IPS-NIHi7 (cell line): ENCODE data around the gene GFOD1.
"Not testable (repeated sequence)": the region's sequence is repeated elsewhere in the genome, so short reads cannot be mapped to it uniquely, and the experiment has no call there.

Experiments
- DNase-seq: peaks from one replicate; pipeline ENCODE4 v3.0.0; 2012; ENCODE audit warnings: mixed read lengths; ENCODE audit errors: extremely low spot score

Gene GFOD1

DNA sequence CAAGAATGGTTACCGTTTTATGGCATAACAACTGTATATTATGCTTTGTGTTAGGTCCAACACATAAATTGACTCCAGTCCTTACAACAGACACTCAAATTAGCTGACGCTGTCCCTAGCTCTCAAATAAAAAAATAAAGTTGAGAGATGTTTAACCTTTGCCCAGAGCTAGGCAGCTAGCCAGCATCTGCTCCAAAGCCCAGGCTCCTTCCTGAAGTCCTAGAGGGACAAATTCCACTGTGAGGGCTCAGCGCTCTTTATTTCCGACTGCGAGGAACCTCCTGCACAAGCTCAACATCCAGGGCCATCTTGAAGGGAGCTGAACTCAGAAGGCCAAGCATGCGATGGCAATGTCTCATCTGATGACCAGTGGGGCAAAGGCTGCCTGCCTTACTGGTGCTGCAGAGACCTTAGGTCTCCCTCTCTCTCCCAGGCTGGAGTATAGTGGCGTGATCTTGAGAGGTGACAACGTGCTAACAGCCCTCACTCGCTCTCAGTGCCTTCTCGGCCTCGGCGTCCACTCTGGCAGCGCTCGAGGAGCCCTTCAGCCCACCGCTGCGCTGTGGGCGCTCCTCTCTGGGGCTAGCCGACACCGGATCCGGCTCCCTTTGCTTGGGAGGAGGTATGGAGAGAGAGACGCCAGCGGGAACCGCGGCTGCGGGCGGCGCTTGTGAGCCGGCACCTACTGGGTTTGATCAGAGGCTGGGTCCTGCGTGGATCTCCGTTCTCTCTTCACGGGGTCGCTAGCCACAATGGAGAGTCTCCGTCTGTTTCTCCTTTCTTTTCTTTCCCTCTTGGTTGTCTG lies 24.7 kb upstream of the GFOD1 start:
- DNase-seq = no peak

DNA sequence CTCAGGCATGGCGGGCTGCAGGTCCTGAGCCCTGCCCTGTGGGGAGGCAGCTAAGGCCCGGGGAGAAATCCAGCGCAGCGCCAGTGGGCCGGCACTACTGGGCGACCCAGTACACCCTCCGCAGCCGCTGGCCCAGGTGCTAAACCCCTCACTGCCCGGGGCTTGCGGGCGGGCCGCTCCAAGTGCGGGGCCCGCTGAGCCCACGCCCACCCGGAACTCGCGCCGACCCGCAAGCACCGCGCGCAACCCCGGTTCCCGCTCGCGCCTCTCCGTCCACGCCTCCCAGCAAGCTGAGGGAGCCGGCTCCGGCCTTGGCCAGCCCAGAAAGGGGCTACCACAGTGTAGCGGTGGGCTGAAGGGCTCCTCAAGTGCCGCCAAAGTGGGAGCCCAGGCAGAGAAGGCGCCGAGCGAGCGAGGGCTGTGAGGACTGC lies 23.8 kb upstream of the GFOD1 start:
- DNase-seq = not testable (repeated sequence)

DNA sequence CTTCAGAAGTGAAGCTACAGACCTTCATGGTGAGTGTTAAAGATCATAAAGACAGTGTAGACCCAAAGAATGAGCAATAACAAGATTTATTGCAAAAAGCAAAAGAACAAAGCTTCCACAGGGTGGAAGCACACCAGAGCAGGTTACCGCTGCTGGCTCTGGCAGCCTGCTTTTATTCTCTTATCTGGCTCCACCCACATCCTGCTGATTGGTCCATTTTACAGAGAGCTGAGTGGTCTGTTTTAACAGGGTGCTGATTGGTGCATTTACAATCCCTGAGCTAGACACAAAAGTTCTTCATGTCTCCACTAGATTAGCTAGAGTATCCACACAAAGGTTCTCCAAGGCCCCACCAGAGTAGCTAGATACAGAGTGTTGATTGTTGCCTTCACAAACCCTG lies 23.0 kb upstream of the GFOD1 start:
- not testable (repeated sequence) for DNase-seq

DNA sequence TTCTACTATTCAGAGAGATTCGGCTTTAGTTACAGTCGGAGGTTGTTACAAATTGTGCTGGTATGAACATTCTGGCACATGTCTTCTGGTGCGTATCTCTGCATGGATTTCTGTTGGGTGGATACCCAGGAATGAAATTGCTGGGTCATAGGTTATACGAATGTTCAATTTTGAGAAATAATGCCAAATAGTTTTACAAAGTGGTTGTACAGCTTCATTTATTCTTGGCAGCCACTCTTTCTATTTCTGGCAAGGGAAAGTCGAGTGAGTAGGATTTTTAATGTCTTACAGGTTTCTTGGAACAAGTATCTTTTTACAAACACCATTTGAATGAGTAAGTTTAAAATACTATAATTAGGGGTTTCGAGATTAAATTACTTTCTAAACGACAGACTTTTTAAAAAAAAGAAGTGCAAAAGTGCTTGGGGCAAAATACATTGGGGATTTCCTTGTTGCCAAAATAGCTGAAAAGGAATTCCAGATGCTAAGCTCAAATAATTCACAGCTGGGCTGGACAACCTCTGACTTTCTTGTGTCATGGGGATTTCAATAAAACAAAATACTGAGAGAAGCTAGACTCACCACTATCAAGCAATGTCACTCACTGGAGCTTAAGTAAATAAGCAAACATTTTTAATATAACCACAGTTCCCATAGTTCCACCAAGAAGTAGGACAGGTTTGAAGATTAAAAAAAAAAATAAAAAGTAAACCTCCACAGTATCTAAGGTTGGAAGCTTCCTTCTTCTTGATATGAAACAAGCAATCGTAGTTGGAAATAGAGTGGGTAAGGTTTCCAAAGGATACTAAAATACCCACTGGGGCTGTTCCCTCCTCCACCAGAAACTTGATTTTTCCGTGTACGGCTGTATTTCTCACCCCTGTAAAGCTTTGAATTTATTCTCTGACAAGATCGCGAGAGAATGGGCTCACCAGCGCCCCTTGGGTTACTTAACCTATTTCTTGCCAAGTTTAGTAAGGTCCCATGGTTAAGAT lies 21.6 kb upstream of the GFOD1 start:
- no peak for DNase-seq

DNA sequence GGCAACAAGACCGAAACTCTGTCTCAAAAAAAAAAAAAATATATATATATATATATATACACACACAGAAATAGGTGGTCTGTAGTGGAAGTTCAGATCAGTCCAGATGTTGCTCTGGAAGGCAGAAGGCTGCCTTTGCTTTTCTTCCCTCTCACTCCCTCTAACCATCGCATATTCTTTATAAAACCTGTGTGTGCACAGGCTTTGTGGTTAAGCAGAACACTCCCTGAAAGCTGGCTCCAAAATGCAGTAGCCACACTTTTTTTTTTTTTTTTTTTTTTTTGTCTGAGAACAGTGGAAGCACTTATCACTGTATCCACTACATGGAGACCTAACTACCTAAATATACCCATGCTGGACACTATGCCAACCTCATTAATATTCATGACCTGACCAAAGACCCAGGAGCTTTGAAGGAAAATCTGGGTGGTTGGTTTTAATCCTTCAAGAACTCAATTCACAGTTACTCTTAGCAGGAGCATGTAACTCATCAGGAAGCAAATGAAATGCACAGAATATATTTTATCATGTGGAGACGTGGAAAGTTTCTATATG lies 20.0 kb upstream of the GFOD1 start:
- no peak for DNase-seq

DNA sequence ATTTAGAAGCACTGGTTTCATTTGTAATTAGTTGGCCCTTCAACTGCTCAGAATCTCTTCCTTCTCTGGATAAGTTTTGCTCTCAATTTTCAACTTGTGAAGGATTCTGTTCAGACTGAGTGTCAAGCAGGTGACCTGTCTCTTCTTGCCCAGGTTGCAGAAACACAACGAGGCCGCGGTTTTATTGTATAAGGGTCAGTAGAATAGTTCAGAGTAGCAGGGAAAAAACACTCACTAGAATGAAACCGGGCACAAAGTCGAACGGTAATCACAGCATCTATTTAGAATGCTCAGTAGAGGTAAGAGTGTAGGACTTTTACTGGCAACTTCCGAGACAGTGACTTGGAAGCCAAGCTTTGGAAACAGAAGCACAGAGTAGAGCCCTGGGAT lies 17.9 kb upstream of the GFOD1 start:
- DNase-seq = no peak

DNA sequence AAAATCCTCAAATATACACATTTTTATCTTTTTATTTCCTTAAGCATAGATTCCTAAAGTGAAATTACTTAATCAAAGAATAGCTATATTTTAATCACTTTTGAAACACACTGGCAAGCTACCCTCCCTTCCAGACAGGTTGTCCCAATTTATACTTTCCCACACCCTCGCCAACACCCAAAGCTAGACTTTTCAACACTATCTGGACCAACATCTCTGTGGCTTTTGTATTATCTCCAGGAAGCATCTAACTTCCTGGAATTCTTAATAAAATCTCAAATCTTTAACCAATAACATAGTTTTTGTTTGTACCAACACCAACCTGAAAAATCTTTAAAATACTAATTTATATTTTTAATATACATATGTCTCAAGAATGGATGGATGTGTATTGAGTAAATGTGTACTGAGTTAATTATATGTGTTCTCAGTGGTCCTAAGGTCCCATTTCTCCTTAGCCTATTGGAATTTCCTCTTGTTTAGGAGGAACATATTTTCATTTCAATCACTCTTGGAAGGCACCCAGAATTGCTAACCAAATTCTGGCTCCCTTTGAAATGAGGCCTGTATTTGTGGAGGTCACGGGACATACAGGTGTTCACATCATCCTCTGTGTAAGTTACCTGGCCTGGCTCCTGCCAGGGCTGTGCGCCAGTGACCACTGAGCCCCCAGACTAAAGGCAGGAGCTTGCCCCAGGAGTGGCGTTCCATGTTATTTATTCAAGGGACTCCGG lies 17.4 kb upstream of the GFOD1 start:
- DNase-seq = no peak

DNA sequence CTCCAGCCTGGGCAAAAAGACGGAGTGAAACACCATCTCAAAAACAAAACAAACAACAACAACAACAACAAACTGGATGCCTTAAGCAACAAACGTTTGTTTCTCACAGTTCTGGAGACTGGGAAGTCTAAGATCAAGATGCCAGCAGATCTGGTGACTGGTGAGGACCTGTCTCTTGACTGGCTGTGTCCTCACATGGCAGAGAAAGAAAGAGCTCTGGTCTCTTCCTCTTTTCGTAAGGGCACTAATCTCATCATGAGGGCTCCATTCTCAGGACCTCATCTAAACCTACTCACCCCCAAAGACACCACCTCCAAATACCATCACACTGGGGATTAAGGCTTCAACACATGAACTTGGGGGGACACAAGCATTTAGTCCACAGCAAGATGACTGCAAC lies 13.5 kb upstream of the GFOD1 start:
- DNase-seq = no peak

DNA sequence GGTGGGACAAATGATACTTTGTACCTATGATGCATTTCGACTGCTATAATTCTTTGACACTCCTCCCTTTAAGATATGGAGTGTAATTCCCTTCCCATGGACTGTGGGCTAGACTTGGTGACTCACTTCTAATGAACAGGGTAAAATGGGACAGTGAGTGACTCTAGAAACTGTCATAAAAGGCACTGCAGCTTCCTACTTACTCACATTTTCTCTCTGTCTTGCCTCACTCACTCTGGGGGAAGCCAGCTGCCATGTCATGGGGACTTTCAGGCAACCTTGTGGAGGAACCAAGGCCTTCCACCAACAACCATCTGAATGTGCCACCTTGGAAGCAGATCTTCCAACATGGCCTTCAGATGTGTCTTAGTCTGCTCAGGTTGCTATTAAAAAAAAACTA lies 12.9 kb upstream of the GFOD1 start:
- DNase-seq = no peak

DNA sequence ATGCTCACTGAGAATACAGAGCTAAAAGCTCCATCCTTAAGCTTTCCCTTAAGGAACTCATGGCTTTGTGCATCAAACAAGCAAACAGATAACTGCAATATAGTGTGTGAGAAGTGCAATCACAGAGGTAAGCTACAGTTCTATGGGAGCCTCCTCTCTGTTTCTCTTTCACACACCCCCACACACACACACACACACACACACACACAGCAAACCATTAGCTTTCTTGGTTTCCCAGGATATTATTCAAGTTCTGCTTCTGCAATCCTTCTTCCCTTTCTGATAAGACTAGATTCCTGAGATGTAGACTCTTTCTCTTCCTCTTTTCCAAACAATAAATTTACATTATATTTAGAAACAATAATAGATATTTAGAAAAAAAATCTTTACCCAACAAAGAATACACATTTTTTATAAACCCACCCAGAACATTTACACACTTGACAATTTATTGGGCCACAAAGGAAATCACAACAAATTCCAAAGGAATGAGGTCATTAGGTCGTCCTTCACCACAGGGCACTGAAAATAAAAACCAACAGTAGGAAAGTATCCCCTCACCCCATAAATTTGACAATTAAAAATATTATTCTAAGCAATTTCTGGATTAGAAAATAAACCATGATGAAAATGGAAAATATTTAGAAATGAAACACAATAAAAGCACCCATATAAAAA lies 9.3 kb upstream of the GFOD1 start:
- DNase-seq = no peak

DNA sequence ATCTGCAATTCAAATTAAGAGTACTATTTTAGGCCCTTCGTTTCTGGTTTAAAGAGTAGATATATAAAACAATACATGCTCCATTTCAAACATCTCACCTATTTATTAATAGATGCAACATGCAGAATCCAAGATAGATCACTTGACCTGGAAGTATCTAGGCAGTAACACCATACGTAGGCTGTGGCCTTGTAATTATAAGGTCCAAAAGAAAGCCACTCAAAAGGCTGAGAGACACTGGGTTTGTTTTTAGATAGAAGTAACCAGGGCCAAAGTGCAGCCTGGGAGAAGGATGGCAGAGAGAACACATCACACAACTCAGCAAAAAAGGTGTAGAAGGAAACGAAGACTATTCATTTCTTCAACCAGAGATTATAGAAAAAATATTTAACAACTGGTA lies 8.4 kb upstream of the GFOD1 start:
- no peak for DNase-seq

DNA sequence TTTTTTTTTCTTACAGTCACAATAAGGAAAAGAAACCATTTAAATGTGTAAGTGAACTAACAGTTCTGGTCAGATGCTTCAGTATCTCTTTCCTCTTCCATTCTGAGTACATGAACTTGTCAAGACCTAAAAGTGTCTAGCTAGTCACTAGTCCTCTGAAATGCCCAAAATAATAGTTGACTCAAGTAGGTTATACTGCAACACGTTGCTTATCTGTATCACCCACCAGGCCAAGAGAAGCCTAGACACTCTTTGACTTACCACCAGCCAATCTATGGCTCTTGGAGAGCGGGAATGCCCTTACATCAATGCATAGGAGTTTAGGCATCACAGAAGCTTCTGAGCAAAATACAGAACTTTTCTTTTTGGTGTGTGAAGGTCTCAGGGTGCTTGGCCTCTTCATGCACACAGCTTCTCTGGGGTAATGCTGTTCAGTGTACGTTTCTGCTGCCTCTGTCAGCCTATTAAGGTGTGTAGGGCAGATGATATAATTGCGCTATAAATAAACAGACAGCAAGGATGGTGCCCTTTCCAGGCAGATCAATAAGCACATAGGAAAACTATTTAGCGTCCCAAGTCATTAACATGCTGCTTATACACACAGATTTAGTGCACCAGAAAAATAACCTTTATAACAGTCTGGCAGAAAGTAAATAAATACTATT lies 7.8 kb upstream of the GFOD1 start:
- DNase-seq = no peak

DNA sequence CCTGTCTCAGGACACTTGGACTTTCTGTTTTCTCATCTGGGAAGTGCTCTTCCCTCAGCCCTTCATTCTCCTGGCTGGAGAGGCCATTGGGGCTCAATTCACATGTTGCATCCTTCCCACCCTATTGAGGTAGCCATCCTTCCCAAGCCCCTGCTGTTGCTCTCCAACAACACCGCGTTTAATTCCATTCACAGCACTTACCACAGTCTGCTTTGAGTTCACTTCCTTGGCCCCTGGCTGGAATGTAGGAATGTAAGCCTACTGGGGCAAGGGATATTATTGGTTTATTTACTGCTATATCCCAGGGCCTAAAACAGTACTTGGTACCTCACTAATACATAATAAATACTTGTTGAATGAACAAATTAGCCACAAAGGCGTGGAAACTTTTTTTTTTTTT lies 6.7 kb upstream of the GFOD1 start:
- no peak for DNase-seq

DNA sequence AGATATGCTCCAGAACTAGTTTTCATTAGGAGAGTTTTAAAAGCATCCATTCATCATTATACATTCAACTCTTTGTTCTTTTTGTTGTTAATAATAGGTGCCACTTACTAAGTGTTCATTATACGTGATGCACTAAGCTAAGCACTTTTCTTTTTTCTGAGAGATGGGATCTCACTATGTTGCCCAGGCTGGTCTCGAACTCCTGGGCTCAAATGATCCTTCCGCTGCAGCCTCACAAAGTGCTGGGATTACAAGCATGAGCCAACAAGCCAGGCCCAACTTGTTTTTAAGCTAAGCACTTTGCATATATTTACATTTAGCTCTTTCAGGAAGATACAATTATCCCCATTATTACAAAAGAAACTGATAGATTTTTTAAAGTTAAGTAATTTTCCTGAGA lies 5.7 kb upstream of the GFOD1 start:
- no peak for DNase-seq

DNA sequence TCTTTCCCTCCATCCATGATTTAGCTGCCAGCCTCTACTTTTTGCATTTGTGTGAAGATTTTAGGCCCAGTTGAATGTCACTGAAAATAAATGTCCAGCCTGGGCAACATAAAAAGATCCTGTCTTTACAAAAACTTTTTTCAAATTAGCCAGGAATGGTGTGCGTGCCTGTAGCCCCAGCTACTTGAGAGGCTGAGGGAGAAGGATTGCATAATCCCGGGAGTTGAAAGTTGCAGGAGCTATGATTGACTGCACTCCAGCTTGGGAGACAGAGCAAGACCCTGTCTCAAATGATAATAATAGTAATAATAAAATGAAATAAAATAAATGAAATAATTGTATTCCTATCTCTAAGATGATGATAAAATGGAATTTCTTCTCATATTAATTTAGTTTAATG lies 5.0 kb upstream of the GFOD1 start:
- no peak for DNase-seq

DNA sequence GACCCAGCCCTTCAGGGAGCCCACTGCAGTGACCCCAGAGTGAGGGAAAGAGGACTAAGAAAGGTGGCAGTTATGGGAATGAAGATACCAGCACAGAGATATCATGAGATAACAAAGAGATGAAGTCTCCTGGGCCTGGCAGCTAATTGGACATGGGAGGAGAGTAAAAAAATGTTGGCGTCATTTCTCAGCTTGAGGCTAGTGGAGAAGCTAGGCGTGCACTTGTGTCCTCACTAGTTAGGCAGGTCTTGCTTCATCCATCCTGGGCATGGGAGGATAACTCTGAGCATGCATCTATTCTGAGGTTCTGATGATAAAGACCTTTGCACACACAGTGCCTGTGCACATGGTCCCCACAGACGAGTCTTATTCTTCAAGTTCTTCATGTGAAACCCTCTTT lies 4.1 kb upstream of the GFOD1 start:
- no peak for DNase-seq

DNA sequence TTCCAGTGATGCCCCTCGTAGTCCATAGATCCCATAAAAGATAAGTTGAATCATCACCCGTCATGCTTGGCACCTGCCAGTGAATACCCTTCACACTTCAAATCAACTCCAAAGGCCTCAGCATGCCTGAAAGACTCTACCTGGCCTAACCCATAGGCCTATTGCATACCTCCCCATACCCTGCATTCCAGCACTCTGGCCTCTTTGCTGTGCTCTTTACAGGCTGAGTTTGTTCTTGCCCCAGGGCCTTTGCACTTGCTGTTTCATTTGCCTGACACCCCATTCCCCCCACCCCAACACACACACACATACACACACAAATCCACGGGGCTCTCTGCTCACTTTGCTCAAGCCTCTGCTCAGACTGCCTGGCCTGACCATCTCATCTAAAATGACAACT lies 3.0 kb upstream of the GFOD1 start:
- DNase-seq = no peak

DNA sequence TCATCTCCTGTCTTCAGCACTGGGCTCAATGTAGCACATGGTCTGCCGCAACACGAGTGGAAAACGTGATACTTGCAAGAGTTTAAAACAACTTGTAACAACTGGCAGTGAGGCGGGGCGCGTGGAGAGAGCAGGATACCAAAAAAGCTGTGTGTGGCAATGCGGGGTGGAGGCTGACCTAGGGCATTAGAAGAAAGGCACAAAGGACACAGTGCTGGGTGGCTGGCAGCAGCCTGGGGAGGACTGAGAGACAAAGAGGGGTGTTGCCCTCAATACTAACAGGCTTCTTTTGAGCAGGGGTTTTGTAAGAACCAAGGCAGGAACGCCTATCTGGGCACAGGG lies 1.5 kb upstream of the GFOD1 start:
- DNase-seq = no peak

DNA sequence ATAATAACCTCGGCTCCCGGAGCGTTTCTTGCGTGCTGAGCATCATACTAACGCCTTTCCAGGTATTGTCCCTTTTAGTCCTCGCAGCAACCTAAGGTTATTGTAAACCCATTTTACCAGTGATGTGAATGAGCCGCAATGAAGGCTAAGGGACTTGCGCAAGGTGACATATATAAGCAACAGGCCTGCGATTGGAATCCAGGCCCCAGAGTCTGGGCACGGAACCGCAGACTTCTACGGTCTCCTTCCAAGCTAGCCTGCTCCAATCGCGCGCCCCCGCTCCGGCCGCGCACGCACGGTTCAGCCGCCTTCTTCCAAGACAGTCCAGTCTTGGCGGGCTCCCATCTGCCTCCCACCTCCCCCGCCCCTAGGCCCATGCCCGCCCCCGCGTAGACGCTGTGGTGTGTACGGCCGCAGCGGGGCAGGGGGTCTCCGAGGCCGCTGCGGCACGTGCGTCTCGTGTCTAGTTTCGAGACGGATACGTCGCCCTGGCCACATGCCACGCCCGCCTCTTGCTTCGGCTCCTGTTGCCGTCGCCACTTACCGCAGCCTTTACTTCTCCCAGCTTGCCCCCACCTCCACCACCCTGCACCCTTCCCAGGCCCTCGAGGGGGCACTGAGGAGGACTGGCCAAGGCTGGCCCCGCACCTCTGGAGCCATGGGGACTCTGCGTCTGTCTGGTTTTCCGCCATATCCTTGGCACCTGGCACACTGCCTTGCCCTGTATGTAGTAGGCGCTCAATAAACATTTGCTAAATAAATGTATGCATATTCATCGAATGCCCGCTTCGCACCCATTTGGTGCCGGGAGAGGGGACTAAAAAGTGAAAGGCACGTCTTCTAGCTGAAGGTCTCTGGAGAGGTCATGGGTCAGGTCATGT lies 855 bp upstream of the GFOD1 start:
- DNase-seq = peak; percentile 47

DNA sequence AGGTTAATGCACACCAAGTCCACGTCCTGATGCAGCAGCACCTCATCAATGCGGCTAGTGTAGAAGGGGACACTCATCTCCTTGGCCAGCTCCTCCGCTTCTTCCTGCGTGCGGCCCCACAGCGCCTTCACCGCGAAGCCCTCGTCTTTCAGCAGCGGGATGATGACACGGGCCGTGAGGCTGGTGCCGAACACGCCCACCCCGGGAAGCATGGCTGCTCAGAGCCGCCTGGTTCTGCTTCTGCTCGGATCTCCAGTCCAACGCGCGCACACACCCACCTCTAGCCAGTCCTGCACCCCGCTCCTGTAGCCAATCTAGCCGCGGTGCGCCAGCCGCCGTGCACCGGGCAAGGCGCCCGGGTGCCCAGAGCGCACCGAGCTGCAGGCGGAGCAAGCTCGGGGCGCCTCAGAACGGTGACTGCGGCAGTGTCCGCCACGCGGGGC lies 700 bp downstream of the GFOD1 start:
- DNase-seq = peak; percentile 34
